NCI-H187 treated with DMSO at 0.1 percent for 48 hours (cell line): ENCODE results near the gene ACOT12.
"Not testable (repeated sequence)": the region's sequence is repeated elsewhere in the genome, so short reads cannot be mapped to it uniquely, and the experiment has no call there.

Experiments
- DNase-seq: peaks from one replicate; lab custom pipeline; 2025; lab: John Stamatoyannopoulos, UW

ACOT12 gene

DNA sequence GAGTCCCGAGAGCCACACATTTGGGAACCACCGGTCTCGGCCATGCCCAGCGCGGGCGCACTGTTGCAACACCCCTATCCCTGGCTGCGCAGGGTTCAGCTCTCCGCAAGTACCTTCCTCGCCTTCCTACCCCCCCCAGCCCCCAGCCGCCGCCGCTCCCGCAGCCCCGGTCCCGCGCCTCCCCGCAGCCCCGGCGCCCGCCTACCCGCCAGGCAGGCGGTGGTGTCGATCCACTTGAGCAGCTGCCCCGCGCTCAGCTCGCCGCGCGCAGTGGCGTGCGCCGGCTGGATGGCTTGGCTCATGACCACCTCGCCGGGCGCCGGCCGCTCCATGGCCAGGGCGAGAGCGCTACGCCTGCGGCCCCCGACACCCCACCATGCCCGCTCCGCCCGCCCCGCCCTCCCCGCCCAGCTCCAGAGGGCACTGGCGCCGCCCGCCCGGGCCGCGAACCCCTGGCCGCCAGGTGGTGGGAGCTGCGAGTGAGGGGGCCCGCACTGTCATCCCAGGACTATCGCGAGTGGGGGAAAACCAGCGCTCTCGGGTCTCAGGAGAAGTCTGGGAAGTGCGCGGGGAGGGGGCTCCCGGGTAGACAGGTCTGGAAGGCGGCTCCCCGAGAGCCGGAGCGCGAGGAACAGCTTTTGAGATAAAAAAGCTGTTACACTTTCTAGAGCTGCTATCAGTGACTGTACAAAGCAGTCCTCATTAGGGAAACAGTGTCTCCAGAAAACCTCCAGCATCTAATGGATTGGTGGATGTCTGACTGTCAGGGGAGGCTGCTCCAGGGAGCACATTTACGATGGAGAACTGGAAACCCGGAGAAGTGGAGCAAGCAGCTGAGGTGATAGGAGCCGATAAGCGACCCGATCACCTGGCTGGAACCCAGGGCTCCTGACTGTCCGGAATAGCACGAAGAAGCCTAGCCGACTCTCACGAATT, at the start of gene ACOT12:
ACOT12 (minus strand) TSS at position 352 of the 936 bp plus-strand sequence; CDS start at position 332, 20 bp downstream.
- no peak for DNase-seq

GRCh38 chr5:81435023-81435422, 41.1 kb upstream of the ACOT12 start:
- DNase-seq = no peak

GRCh38 chr5:81429985-81430384, 36.1 kb upstream of the ACOT12 start:
- no peak for DNase-seq

- DNase-seq = no peak
Measured at GRCh38 chr5:81429363-81429762, 35.4 kb upstream of the ACOT12 start.

DNA sequence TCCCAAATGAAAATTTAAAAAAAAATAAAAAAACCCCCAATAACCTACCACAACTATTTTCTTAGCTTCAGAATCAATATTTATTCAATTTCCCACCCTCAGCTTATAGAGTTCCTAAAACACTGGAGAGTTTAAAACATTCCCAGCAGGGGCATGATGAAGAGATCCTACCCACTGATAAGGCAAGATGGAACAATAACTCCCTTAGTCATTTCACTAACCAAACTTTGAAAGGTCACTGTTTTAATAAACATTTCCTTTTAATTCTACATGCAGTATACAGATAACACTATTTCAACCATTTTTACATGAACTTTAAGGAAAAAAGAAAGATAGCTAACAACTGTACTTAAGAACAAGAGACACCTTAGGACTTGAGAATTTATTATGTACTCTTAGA, 34.9 kb upstream of the ACOT12 start:
- no peak for DNase-seq

DNA sequence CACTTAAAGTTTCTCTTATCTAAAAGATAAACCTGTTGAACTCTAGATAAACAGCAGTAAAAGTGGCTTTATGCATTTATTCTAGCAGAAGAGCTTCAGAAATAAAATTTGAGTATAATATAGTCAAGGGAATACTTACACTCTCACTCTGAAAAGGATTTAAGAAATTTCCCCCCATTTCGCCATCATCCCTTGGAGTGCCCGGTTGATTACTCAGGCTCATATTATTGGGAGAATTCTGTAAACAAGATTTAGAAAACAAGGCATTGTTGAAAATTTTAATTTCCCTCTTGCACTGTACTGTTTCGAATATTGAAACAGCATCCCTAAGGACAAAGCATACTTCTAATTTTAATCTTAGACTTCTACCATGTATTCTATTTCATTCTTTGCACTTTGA, 34.5 kb upstream of the ACOT12 start:
- DNase-seq = no peak

DNA sequence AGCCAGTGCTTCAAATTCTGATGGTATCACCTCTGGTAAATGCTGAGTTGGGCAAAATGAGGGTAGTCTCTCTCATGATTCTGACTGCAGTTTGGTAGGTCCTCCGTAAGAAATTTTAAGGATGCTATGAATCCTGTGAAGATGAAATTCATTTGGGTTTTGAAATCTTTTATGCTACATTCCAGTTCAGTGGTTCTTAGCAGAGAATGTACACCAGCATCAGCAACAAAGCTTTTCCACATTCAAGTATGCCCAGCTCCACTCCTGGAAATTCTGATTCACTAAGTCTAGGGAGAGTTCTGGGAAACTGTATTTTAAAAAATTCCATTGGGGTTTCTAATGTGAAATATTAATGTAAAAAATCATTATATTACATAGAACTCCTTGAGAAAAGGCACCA, 33.6 kb upstream of the ACOT12 start:
- no peak for DNase-seq

DNA sequence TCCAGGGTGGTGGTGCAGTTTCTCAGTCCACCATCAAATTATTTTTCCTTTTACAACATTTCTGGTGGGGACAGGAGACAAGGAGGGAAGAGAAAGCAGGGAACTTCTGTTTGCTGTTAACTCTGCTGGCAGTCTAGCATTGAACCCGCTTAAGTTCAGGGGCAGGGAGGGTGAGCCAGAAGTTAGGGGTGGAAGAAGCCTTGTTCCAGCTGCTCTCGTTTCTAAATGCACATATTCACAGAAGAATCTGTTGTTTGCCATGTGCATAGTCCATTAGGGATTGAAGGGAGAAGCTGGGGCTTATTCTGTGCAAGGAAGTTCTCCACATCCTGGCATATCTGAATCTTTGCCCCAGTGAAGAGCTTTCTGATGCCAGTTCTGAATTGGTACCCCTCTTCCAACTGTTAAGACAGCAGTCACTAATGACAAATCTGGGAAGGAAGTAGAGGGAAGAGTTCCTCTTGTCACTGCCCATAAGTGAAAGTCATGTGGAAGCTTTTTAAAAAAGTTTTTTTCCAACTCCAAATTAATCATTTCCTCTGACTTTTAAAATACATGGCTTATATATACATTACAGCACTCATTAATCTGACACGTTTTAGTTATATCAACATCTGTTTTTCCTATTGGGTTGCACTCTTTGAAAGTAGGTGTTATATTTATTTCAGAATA, 32.6 kb upstream of the ACOT12 start:
- no peak for DNase-seq

DNA sequence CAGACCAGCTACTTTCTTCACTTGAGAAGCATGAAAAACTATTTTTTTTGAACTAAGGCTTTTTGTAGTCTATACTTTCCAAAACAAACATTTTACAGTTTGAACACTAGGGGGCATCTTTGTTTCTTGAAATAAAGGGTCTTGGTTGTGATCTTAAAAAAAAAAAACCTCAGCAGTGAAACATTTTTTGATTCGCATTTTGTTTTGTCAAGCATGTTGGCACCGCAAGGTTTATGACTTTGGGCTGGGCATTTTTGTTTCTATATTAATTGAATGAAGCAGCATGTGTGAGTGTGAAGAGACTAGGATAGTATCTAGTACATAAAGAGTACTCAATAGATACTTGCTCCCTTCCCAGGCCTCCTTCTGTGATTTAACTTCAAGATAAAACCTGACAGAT, 31.6 kb upstream of the ACOT12 start:
- DNase-seq = no peak

DNA sequence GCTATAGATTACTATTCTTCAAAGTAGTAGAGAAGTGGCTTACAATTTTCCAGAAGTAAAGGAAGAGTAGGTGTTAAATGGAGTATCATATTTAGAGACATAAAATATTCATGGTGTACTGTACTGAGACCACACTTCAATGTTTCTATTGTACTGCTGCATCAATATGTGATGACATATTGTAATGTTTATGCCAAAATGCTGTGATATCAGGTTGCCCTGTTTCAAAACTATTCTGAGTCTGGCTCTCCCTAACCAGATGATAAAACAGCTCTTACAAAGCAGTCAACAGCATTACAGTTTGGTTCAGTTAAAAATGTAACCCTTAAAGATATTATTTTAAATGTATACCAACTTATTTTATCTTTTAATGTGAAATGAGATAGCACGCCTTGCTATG, 30.8 kb upstream of the ACOT12 start:
- no peak for DNase-seq

GRCh38 chr5:81422671-81423070, 28.7 kb upstream of the ACOT12 start:
- no peak for DNase-seq

- DNase-seq = no peak
Measured at GRCh38 chr5:81420039-81420667, 26.2 kb upstream of the ACOT12 start.

- no peak for DNase-seq
Measured at GRCh38 chr5:81418606-81419005, 24.7 kb upstream of the ACOT12 start.

GRCh38 chr5:81417052-81417451, 23.1 kb upstream of the ACOT12 start:
- DNase-seq = no peak

DNA sequence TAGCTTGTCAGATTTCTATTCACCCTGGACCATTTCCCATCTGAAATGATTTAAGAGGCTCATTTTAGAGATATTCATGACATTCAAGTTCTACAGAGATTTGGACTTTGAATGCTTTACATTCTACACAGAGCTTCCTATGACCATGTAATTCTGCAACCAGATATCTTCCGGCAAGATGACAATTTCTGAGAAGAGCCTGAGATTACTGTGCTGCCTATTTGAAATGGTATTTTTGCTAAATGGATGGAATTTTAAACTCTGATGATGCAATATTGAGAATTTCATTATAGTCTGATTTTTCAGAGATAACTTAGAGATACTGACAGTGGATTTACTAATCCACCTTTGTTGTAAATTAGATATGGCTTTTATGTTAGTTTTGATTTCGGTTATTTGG, 16.0 kb upstream of the ACOT12 start:
- no peak for DNase-seq

DNA sequence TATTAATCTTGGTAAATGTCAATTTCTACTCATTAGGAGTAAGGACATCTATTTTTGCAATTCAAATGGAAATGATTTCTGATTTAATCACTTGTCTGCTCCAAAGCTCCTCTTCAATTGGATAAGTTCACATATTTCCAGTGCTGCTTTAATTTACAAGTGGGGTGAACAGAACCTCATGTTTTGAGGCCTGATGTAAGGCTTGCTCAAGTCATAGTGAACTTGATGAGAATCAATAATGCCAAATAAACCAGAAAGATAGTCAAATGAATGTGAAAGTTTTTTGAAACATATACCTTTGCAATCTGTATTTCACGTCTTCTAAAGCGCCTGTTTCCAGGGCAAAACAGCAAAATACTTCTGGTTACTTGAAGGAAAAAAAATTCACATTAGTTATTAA, 15.4 kb upstream of the ACOT12 start:
- DNase-seq = no peak

GRCh38 chr5:81408496-81408895, 14.6 kb upstream of the ACOT12 start:
- no peak for DNase-seq

- DNase-seq = not testable (repeated sequence)
Measured at GRCh38 chr5:81407811-81408210, 13.9 kb upstream of the ACOT12 start.

DNA sequence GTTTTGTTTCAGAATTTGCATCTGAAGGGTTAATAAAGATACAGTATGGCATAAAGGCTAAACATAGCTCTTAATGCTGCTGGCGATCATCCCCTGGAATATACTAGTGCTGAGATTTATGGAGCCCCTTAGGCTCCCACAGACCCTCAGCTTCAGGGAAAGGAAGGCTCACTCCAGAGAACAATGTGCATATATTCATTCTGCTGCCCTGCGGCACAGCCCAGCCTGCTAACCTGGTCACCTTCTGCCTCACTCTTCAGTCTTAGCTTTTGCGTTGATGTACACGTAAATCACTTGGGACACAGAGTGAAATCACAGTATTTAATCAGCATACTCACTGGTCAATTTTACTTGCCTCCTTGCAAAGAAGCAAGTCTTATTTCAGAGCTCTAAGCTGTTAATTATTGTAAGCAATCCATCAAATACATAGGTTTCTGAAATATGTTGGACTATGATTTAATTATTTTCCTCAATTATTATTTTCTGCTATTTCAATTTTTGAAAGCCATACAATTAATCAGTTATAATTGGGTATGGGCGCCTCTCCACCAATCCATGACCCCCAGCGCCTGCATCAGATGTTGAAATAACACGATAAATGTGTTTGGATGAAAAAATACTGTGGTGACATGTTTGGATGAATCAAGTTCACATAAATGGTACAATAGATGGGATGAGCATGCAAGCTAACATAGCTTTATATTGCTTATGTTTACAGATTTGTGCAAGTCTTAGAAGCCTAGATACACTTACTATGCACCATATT, 11.4 kb upstream of the ACOT12 start:
- DNase-seq = no peak

GRCh38 chr5:81402192-81402930, 8.4 kb upstream of the ACOT12 start:
- DNase-seq = no peak

GRCh38 chr5:81401266-81401665, 7.3 kb upstream of the ACOT12 start:
- DNase-seq = no peak
